HG03060 (cell line): Measurements from ENCODE around the gene PEF1.
"Not testable (repeated sequence)": the region's sequence is repeated elsewhere in the genome, so short reads cannot be mapped to it uniquely, and the experiment has no call there.

Source experiments
- ATAC-seq: cut with Tn5 transposase; IDR thresholded peaks from one replicate; pipeline ENCODE4 v1.9.1; 2021; ENCODE audit warnings: low read depth, moderate number of reproducible peaks; ENCODE audit not compliant: unreplicated experiment

PEF1 gene

DNA sequence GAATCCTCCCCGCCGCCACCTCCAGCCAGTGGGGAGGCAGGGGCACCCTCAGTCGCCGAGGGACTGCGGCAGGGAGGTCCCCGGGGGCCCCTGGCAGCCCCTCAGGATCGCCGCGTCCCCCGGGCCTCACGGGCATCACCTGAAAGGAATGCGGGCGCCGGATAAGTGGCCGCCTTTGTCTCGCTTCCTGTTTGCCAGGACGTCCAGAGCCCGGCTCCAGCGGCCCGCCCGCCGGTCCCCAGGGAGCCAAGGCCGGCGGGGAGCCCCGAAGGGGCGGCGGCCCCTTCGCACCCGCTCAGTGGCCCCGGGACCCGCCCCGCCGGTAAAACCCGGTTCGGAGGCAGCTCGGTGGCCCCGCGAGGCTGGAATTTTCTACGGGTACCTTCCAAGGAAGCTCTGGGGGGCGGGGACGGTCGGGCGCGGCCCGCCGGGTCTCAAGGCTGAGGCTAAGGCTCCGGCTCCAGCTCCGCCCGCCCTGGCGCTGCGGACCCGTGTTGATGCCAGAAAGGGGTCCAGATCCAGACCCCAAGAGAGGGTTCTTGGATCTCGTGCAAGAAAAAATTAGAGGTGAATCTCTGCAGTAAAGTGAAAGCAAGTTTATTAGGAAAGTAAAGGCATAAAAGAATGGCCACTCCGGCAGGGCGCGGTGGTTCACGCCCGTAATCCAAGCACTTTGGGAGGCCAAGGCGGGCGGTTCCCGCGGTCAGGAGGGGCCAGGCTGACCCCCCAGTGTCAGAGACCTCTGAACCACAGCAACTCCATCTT is 55.7 kb downstream of the PEF1 start:
- no peak for ATAC-seq

DNA sequence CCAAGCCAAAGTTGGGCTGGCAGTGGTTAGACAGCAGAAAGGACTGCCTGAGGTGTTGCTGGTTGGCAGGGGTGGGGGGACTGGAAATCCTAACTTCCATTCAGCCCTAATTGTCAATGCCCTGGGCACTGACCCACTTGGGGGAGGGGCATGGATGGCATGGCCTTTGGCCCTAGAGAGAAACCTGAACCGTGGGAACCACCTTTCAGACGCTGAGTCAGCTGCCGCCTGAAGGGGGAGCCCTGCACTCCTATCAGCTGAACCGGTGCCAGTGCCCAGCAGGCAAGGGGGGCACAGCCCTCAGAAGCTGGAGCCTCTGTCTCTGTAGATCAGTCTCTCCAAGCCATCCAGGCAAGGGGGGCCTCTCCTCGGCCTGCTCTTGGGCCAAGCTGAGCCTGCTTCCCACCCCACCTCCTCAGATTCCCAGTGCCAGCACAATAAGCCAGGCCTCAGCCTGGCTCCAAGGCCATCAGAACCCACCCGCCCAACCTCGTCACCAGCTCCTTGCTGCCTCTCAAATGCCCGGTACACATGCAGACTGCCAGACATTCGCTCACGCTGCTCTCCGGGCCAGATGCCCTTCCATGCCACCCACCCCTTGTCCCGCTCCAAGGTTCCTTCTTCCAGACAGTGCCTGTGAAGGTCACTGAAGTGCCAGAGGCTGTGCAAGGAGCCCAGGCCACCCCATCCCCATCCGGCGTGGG is 56.8 kb downstream of the PEF1 start:
- ATAC-seq: no peak

DNA sequence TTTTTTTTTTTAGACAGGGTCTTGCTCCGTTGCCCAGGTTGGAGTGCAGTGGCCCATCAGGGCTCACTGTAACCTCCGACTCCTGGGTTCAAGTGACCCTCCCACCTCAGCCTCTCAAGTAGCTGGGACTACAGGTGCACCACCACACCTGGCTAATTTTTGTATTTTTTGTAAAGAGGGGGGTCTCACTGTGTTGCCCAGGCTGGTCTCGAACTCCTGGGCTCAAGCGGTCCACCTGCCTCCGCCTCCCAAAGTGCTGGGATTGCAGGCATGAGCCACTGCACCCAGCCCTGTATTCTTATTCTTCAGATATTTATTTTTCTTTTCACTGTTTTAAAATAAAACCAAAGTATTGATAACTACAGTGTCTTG is 57.4 kb downstream of the PEF1 start:
- ATAC-seq: not testable (repeated sequence)

DNA sequence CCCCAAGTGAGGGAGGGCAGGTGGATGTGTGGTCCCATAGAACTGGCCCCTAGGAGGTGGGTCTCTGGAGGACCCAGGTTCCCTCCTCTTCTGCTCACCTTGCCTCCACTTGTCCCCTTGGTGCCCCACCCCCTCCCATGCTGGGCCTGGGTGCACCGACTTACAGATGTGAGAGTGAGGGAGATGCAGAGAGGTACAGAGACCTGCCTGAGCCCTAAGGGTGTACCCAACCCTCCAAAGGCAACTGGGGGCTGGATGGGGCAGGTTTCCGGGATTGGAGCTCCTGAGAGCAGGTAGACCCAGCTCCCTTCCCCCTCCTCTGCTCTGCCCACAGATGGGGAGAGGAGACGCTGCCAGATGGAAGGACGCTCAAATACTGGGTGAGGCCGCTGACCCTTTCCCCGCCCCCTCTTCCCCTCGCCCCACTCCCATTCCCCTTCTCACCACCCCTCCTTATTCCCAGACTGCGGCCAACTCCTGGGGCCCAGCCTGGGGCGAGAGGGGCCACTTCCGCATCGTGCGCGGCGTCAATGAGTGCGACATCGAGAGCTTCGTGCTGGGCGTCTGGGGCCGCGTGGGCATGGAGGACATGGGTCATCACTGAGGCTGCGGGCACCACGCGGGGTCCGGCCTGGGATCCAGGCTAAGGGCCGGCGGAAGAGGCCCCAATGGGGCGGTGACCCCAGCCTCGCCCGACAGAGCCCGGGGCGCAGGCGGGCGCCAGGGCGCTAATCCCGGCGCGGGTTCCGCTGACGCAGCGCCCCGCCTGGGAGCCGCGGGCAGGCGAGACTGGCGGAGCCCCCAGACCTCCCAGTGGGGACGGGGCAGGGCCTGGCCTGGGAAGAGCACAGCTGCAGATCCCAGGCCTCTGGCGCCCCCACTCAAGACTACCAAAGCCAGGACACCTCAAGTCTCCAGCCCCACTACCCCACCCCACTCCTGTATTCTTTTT is 58.0 kb downstream of the PEF1 start:
- ATAC-seq: no peak

DNA sequence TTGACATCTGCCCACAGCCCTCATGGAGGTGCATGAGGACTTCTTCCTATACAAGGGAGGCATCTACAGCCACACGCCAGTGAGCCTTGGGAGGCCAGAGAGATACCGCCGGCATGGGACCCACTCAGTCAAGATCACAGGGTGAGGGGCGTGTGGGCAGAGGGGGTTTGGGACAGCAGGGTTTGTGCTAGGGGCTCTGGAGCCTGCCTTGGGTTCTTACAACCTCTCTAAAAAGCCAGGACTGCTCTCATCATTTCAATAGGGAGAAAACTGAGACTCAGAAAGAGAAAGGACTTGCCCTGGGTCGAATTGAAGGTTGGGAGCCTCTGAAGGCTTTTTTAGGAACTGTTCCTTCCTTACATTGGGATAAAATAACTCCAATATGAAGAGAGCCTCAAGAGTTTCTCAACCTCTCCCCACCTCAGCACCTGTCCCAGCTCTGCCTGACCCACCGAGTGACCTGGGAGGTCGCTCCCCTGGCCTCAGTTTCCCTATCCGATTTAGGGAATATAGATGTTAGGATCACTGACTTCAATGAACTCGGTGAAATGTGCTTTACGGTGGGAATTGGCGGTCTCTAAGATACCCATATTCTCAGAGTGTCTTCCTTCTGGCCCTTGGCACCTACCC is 58.8 kb downstream of the PEF1 start:
- ATAC-seq: no peak

DNA sequence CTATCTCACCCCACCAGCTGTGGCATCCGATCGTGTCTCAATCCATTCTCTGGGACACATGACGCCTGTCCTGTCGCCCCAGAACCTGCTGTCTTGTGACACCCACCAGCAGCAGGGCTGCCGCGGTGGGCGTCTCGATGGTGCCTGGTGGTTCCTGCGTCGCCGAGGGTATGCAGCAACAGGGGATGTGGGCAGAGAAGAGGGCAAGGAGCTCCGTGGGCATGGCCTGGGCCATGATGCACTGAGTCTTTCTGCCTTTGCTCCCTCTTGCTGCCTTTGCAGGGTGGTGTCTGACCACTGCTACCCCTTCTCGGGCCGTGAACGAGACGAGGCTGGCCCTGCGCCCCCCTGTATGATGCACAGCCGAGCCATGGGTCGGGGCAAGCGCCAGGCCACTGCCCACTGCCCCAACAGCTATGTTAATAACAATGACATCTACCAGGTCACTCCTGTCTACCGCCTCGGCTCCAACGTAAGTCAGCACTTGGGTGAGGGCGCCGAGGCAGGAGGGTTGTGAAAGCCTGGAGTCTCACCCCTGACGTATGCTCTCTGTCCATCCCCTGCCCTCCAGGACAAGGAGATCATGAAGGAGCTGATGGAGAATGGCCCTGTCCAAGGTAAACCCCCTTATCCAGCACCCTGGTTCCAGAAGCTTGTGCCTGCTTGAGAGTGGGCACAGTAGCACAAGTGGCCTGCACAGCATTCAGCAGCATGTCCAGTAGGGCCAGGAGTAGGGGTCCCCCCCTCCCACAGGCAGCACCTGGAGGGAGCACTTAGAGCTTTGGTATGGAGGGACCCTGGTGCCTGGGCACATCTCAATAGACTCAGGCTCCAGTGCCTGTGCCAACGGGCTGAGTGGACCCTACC is 59.6 kb downstream of the PEF1 start:
- ATAC-seq: no peak

DNA sequence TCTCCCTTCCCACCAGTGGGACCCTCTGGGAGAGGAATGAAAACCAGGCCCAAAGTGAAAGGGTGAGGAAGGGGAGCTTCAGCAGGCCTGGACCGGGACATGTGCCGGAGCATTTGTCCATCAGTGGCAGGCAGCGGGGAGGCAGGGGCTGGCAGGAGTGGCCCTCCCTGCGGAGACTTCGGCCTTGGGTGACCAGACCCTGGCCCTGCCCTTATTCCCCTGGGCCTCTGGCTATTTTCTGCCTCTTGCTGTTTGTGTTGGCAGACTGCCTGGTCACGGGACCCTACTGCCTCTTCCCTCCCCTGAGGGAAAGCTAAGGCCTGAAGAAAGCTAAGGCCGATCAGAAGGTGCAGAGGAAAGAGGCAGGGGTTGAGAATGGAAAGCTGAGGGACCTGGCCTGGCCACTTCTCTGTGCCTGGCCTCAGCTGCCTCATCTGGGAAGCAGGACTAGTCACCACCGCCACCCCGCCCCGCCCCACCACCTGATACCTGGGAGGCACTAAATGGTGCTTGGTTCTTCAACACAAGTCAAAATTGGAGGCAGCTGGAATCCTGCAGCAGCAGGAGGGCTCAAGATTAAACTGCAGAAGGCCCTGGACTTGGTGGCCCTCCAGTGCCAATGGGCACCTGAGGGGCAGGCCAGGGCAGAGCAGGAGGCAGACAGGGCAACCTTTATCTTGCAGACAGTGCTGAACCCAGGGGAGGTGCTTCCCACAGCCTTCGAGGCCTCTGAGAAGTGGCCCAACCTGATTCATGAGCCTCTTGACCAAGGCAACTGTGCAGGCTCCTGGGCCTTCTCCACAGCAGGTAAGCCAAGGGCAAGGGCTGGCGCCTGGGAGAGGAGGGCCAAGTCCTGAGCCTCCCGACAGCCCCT is 60.4 kb downstream of the PEF1 start:
- no peak for ATAC-seq

DNA sequence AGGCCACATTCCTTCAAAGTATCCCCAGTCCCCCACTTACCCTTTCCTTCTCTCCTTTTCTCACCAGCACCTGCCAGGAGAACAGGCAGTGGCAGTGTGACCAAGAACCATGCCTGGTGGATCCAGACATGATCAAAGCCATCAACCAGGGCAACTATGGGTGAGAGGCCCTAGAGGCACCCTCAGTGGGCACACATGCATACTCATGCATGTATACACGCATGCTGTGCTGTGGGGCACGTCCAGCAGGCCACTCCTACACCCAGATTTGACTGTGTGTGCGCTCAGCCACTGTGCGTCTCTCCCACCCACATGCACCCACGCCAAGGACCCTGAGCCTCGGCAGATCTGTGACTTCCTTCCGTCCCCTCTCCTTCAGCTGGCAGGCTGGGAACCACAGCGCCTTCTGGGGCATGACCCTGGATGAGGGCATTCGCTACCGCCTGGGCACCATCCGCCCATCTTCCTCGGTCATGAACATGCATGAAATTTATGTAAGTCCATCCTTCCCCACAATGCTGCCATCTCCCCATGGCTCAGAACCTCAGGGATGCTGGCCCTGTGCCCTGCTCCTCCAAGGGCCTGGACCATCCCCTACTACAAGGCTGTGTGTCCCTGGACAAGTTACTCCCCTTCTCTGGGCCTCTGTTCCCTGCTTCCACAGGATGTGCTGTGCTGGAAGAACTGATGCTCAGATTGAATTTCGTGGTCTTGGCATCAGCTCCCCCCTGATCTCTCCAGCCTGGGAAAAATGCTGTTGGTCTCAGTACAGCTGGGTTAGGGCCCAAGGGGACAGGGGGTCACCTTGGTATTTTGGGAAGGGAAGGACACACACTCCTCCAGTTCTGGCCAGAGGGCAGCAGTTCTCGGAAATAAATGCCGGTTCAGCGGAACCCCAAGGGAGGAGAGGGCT is 61.3 kb downstream of the PEF1 start:
- no peak for ATAC-seq

DNA sequence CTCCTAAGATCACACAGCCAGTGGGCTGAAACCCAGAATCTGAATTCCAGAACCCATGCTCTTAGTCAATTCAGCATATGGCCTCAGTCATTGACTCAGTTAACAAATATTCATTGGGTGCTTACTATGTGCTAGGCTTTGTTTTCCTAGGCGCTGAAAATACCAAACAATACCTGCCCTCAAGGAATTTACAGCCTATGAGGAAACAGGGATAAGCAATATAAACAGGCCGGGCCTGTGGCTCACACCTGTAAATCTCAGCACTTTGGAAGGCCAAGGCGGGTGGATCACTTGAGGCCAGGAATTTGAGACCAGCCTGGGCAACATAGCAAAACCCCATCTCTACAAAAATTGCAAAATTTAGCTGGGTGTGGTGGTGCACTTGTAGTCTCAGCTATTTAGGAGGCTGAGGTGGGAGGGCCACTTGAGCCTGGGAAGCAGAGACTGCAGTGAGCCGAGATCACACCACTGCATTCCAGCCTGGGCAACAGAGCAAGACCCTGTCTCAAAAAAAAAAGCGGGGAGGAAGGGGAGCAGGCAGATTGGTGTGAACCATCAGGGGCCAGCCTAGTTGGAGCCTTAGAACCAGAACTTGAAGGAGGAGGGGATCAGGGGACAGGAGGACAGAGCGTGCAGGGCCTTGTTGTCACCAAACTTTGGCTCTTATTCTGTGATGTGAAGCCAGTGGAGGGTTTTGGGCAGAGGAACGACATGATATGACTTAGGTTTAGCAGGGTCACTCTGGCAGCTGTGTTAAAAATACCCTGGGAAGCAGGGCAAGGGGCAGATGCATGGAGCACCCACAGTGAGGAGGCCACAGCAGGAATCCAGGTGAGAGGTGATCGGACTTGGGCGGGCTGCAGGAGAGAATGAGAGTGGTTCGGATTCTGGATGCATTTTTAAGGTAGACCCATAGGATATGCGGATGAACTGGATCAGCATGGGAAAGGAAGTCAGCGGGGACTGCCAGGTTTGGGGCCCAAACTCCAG is 62.6 kb downstream of the PEF1 start:
- ATAC-seq: no peak

DNA sequence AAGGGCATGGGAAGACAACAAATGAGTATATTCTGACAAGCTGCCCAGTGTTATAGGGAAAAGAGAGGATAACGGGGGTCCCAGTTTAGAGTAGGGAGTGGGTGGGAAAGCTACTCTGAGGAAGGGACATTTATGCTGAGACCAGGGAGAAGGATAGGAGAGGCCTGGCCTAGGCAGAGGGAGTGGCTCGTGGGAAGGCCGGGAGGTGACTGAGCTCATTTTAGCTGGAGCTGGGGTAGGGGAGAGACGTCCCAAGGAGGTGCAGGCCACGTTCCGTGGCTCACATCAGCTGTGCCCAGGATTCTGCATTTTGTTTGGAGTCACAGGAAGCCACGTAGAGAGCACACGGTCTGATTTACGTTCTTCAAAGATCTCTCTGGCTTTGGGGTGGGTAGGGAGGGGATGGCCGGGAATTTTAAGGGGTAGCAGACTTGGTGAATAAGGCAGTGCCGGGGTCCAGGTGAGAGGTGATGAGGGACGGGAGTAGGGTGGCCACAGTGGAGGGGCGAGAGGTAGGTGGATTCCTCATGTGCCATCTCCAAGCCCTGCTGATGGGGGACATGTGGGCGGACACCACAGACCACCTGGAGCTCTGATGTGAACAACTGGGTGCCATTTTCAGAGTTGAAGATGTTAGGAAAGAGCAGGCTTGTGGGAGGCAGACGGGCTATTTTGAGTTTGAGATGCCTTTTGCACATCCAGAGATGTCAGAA is 63.6 kb downstream of the PEF1 start:
- no peak for ATAC-seq

DNA sequence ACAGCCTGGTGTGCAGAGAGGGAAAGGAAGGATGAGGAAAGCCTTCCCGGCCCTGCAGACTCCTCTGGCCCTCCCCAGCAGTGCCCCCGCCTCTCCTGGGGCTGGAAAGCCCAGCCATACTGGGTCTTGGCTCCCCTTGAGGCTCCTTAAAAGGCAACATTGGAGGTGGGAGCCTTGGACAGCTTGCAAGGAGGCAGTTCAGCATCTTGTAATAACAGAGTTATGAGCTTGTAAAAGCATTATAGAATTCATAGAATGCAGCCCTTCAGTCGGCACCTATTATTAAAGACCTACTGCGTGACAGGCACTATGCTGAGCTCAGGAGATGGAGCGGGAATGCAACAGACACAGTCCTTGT is 64.2 kb downstream of the PEF1 start:
- no peak for ATAC-seq
